DOHH2 (cell line): ENCODE results near the gene ZNF222.

ENCODE experiments used
- H3F3A ChIP-seq: fragments of 200-600 bp; sonication (generic), shearing (Covaris generic); 2 replicates; pipeline ENCODE4 v1.6.0; 2016; ENCODE audit warnings: antibody characterized with exemption, mild to moderate bottlenecking; ENCODE audit not compliant: control insufficient read depth, insufficient read depth
- H3K27ac ChIP-seq: fragments of 200-600 bp; sonication (generic); 2 replicates; pipeline ENCODE4 v1.5.1; 2014; ENCODE audit warnings: low read depth, mild to moderate bottlenecking, low read length, moderate library complexity
- H3K27me3 ChIP-seq: fragments of 200-600 bp; sonication (generic); 2 replicates; pipeline ENCODE4 v1.6.1; 2014; ENCODE audit warnings: mild to moderate bottlenecking, low read length, mixed read lengths; ENCODE audit not compliant: control insufficient read depth
- H3K36me3 ChIP-seq: fragments of 200-600 bp; sonication (generic); 2 replicates; pipeline ENCODE4 v1.6.1; 2014; ENCODE audit warnings: mild to moderate bottlenecking, low read length, moderate library complexity, mixed read lengths; ENCODE audit not compliant: control insufficient read depth
- H3K4me1 ChIP-seq: fragments of 200-600 bp; sonication (generic); 2 replicates; pipeline ENCODE4 v1.6.1; 2014; ENCODE audit warnings: mild to moderate bottlenecking, low read length, mixed read lengths; ENCODE audit not compliant: control insufficient read depth
- H3K4me2 ChIP-seq: fragments of 200-600 bp; sonication (generic); 2 replicates; pipeline ENCODE4 v1.6.0; 2014; ENCODE audit warnings: mild to moderate bottlenecking, low read length, moderate library complexity
- H3K4me3 ChIP-seq: fragments of 200-600 bp; sonication (generic); 2 replicates; pipeline ENCODE4 v1.5.1; 2014; ENCODE audit warnings: mild to moderate bottlenecking, low read length, mixed read lengths
- H3K79me2 ChIP-seq: fragments of 200-600 bp; sonication (generic); 2 replicates; pipeline ENCODE4 v1.6.1; 2014; ENCODE audit warnings: mild to moderate bottlenecking, low read length, mixed read lengths; ENCODE audit not compliant: control insufficient read depth
- H3K9me2 ChIP-seq: fragments of 200-600 bp; sonication (generic); replicated peaks from 2 replicates; pipeline ENCODE4 v1.6.1; 2014; ENCODE audit warnings: mild to moderate bottlenecking, low read length, mixed read lengths; ENCODE audit not compliant: control insufficient read depth
- H3K9me3 ChIP-seq: fragments of 200-600 bp; sonication (generic); 2 replicates; pipeline ENCODE4 v1.6.1; 2014; ENCODE audit warnings: antibody characterized with exemption, low read length, mixed read lengths; ENCODE audit not compliant: control insufficient read depth, insufficient read depth
- H4K20me1 ChIP-seq: fragments of 200-600 bp; sonication (generic); 2 replicates; pipeline ENCODE4 v1.6.0; 2014; ENCODE audit warnings: low read depth, mild to moderate bottlenecking, antibody characterized with exemption, low read length, moderate library complexity; ENCODE audit not compliant: control insufficient read depth, insufficient read depth
- EZH2phosphoT487 ChIP-seq: fragments of 200-600 bp; sonication (generic); IDR thresholded peaks from 2 replicates; pipeline ENCODE4 v1.6.1; 2017; ENCODE audit warnings: borderline replicate concordance, mild to moderate bottlenecking, antibody characterized with exemption, low read length, moderate library complexity, mixed read lengths
- TF ChIP-seq, protein P1 (sequence below): fragments of 200-600 bp; sonication (generic); IDR thresholded peaks from one replicate; pipeline ENCODE4 v1.5.1; 2014; ENCODE audit warnings: antibody characterized with exemption, mild to moderate bottlenecking, low read depth, low read length; ENCODE audit not compliant: poor library complexity, severe bottlenecking

ZNF222 gene

GRCh38 chr19:44061038-44061437 is 35.9 kb downstream of the ZNF222 start:
- no peaks in the 10 kb centered on the region for H3K79me2 ChIP-seq
- H3K27me3 ChIP-seq: no peaks in the 10 kb centered on the region
- H3K4me1 ChIP-seq: no peaks in the 10 kb centered on the region
- no peaks in the 10 kb centered on the region for H3K36me3 ChIP-seq
- H3K9me2 ChIP-seq: no peaks in the 10 kb centered on the region; the same call in 1 of the 2 replicates
- H4K20me1 ChIP-seq: no peaks in the 10 kb centered on the region
- no peak overlapping the region for H3K27ac ChIP-seq
- H3F3A ChIP-seq: no peaks in the 10 kb centered on the region
- TF ChIP-seq, protein P1, sequence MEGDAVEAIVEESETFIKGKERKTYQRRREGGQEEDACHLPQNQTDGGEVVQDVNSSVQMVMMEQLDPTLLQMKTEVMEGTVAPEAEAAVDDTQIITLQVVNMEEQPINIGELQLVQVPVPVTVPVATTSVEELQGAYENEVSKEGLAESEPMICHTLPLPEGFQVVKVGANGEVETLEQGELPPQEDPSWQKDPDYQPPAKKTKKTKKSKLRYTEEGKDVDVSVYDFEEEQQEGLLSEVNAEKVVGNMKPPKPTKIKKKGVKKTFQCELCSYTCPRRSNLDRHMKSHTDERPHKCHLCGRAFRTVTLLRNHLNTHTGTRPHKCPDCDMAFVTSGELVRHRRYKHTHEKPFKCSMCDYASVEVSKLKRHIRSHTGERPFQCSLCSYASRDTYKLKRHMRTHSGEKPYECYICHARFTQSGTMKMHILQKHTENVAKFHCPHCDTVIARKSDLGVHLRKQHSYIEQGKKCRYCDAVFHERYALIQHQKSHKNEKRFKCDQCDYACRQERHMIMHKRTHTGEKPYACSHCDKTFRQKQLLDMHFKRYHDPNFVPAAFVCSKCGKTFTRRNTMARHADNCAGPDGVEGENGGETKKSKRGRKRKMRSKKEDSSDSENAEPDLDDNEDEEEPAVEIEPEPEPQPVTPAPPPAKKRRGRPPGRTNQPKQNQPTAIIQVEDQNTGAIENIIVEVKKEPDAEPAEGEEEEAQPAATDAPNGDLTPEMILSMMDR: no peak
- no peak for TF ChIP-seq EZH2phosphoT487
- H3K4me2 ChIP-seq: no peak overlapping the region
- no peak overlapping the region for H3K4me3 ChIP-seq
- peaks cover 5% of the 10 kb centered on the region; the same call in 1 of the 2 replicates for H3K9me3 ChIP-seq

- no peak overlapping the region for H3K27ac ChIP-seq
- H3F3A ChIP-seq: no peaks in the 10 kb centered on the region
- TF ChIP-seq, protein P1: no peak
- TF ChIP-seq EZH2phosphoT487: no peak
- H4K20me1 ChIP-seq: no peaks in the 10 kb centered on the region
- no peak overlapping the region for H3K4me3 ChIP-seq
- no peaks in the 10 kb centered on the region for H3K79me2 ChIP-seq
- H3K4me2 ChIP-seq: no peak overlapping the region
- H3K36me3 ChIP-seq: no peaks in the 10 kb centered on the region
- H3K9me2 ChIP-seq: no peaks in the 10 kb centered on the region; the same call in 1 of the 2 replicates
- peaks cover 16% of the 10 kb centered on the region; the same call in 1 of the 2 replicates for H3K9me3 ChIP-seq
- no peaks in the 10 kb centered on the region for H3K4me1 ChIP-seq
- no peaks in the 10 kb centered on the region for H3K27me3 ChIP-seq
Observed at GRCh38 chr19:44066305-44066704, 41.1 kb downstream of the ZNF222 start.

DNA sequence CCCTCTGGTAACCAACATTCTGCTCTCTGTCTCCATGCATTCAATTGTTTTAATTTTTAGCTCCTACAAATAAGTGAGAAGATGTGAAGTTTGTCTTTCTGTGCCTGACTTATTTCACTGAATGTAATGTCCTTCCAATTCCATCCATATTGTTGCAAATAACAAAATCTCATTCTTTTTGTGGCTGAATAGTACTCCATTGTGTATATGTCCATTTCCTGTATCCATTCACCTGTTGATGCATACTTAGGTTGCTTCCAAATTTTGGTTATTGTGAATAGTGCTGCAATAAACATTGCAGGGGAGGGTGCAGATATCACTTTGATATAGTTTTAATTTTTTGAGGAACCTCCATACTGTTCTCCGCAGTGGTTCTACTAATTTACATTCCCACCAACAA is 44.2 kb downstream of the ZNF222 start:
- Histone ChIP-seq H3K4me3 (no peak overlapping the region), H3F3A (no peaks in the 10 kb centered on the region), H3K9me3 (peaks cover 29% of the 10 kb centered on the region; the same call in 1 of the 2 replicates), H3K36me3 (no peaks in the 10 kb centered on the region), H3K4me2 (no peak overlapping the region), H4K20me1 (no peaks in the 10 kb centered on the region), H3K4me1 (no peaks in the 10 kb centered on the region), H3K27me3 (no peaks in the 10 kb centered on the region), H3K9me2 (no peaks in the 10 kb centered on the region), H3K79me2 (no peaks in the 10 kb centered on the region), H3K27ac (no peak overlapping the region)
- no peak for TF ChIP-seq EZH2phosphoT487
- TF ChIP-seq, protein P1: no peak
